ENCODE results near the gene R3HCC1L. TPM values are rescaled to one million over a fixed set of nuclear protein-coding genes. Genes with fewer than 3 reads are reported as not detected.

The R3HCC1L gene
- total RNA-seq, 1 donor from 2014 or later, result 16.9 TPM

DNA sequence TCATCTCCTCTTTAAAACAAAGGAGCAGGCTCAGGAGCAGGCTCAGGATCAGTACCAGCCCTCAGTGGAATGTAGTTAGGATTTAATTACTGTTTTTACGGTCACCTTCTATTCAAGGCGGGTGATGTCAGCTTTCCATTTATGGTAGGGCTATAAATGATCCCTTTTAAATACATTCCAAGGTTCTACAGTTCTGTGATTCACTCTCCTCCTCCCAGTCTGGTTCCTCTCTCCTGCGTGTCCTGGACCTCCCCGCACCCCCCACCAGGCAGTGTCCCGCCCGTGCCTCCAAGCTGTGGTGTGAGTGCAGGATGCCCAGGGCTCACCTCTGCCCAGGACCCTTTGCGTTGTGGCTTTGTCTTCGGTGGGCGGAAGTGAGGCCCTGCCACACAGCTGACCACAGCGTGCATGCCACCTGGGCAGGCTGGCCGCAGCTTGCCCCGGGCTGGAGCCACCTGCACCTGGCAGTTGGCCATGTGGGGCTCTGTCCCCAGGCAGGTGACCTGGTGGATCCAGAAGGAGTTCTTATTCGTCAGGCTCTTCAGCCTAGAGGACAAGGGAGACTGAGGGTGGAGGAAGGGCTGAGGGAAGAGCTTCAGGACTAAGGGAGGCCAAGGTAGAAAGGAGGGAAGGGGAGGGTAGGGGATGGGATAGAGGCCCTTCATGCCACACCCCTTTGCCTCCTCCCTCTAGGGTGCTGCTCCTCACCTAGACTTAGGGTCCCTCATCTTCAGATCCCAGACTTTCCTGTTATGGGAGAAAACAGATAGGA lies 124.4 kb downstream of the R3HCC1L start:
- Mint-ChIP-seq H3K27ac (no peak overlapping the region), H3K36me3 (peaks cover 6% of the 10 kb centered on the region), H3K9me3 (no peaks in the 10 kb centered on the region), H3K4me3 (no peak overlapping the region), H3K27me3 (ENCODE audit: low read depth) (no peaks in the 10 kb centered on the region), H3K4me1 (no peaks in the 10 kb centered on the region)
- no peak for DNase-seq (ENCODE audit: low spot score in 2 of 2, unreplicated experiment in 2 of 2)
- TF ChIP-seq, protein P1, sequence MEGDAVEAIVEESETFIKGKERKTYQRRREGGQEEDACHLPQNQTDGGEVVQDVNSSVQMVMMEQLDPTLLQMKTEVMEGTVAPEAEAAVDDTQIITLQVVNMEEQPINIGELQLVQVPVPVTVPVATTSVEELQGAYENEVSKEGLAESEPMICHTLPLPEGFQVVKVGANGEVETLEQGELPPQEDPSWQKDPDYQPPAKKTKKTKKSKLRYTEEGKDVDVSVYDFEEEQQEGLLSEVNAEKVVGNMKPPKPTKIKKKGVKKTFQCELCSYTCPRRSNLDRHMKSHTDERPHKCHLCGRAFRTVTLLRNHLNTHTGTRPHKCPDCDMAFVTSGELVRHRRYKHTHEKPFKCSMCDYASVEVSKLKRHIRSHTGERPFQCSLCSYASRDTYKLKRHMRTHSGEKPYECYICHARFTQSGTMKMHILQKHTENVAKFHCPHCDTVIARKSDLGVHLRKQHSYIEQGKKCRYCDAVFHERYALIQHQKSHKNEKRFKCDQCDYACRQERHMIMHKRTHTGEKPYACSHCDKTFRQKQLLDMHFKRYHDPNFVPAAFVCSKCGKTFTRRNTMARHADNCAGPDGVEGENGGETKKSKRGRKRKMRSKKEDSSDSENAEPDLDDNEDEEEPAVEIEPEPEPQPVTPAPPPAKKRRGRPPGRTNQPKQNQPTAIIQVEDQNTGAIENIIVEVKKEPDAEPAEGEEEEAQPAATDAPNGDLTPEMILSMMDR (IDR thresholded peaks at IDR 0.05; ENCODE audit: unreplicated experiment), result no peak

DNA sequence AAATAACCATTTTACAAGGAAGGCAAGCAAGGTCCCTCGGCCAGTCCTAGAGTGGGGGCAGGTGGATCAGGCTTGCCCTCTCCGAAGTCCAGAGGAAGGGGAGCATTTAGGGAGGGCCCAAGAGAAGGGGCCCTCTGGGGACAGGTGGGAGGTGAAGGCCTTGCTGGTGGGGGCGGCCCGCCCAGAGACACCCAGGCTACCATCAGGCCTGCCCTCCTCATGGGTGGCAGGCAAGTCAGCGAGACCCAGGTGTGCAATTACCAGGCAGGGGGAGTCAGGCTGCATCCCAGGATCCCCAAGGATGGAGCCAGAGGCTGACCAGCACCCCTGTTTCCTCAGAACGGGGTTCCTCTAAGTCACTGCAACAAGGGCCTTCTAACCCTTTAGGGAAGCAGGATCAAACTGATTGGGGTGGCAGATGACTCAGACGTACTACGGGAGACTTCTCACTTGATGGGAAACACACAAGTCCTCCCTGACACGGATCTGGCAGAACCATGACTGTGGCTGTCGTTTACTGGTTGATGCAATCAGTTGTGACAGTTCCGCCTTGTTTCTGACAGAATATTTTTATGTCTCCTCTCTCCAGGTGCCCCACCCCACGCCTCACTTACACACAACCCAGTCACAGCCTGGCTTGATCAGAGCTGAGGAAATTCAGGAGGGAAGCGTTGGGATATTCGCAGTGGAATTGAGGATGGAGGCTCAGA lies 125.3 kb downstream of the R3HCC1L start:
- Mint-ChIP-seq H3K27me3 (ENCODE audit: low read depth) (peaks cover 1% of the 10 kb centered on the region), H3K4me1 (peaks cover 4% of the 10 kb centered on the region), H3K4me3 (no peak overlapping the region), H3K36me3 (peaks cover 6% of the 10 kb centered on the region), H3K27ac (no peak overlapping the region), H3K9me3 (no peaks in the 10 kb centered on the region)
- TF ChIP-seq, protein P1 (IDR thresholded peaks at IDR 0.05; ENCODE audit: unreplicated experiment), result no peak
- no peak for DNase-seq (ENCODE audit: low spot score in 2 of 2, unreplicated experiment in 2 of 2)

DNA sequence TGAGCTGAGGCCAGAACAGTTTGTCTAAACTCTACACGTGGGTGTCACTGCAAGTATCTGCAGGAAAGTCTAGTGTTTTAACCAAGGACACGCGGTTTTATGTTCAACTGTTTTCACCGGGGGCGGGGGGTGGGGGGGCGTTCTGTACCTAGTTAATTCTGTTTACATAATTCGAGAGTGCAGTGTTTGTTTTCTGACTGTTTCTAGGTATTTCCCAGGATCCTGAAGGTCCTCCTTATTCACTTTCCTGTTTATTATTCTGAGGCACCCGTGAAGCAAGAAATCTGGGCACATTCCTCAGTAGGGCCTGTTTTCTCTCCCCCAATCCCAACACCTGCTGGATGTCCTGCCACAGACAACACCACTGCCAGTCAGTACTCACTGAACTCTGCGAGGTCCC lies 125.9 kb downstream of the R3HCC1L start:
- Mint-ChIP-seq H3K4me1 (peaks cover 4% of the 10 kb centered on the region), H3K9me3 (no peaks in the 10 kb centered on the region), H3K27me3 (ENCODE audit: low read depth) (peaks cover 1% of the 10 kb centered on the region), H3K4me3 (no peak overlapping the region), H3K27ac (no peak overlapping the region), H3K36me3 (peaks cover 6% of the 10 kb centered on the region)
- DNase-seq (ENCODE audit: low spot score in 2 of 2, unreplicated experiment in 2 of 2), result no peak
- TF ChIP-seq, protein P1 (IDR thresholded peaks at IDR 0.05; ENCODE audit: unreplicated experiment), result no peak

DNA sequence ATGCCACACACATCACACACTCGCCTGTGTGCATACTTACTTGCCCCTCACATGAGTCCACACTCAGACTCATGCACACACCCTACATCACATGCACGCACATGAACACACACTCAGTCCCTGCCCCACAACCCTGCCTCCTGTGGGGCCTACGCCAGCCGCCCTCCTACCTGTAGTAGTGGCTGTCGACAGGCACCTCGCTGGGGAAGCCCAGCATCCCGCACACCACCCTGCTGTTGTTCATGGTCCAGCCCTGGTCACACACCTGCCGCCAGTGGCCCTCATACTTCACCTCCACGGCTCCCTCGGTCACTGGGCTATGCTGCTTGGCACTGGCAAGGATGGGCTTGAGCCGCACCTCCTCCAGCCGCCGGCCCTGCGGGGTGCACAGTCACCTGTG lies 126.3 kb downstream of the R3HCC1L start:
- DNase-seq (ENCODE audit: low spot score in 2 of 2, unreplicated experiment in 2 of 2), result no peak
- Mint-ChIP-seq H3K27ac (no peak overlapping the region), H3K27me3 (ENCODE audit: low read depth) (peaks cover 1% of the 10 kb centered on the region), H3K4me3 (no peak overlapping the region), H3K9me3 (no peaks in the 10 kb centered on the region), H3K36me3 (peaks cover 6% of the 10 kb centered on the region), H3K4me1 (peaks cover 5% of the 10 kb centered on the region)
- TF ChIP-seq, protein P1 (IDR thresholded peaks at IDR 0.05; ENCODE audit: unreplicated experiment), result no peak

DNA sequence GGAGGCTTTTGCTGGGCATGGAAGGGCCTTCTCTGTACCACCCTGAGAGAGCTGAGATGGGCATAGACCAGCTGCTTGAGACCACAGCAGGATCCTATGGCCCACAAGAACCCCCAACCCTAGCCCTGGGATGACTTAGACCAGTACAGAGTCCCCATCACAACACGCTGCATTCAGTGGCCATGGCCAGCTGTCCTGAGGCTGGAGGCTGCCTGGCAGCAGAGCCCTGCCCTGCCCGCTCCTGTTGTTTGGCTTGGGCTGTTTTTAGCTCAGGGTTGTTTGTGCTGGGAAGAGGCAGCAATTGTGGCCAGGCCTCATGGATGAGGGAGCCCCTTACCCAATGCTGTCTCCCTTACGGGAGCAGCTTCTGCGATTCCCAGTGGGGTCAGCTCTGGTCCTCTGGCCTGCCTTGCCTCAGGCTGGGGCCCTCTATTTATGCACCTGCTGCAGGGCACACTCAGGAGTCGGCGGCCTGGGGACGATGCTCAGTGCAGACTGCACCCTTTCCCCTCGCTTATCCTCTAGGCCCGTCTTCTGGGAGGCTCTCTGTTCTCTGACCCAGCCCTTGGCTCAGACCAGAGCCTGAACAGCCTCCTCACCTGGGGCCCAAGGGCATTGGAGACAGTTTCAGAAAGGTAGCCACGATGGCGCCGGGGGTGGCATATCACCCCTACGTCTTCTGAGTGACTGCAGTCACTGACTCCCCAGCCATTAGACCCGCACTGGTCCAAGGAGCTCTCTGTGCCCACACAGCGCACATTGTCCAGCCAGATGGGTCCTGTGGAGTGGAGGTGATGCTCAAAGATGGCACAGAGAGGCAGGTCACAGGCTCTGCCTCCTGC lies 127.2 kb downstream of the R3HCC1L start:
- H3K27ac Mint-ChIP-seq, result no peak overlapping the region
- H3K4me1 Mint-ChIP-seq, result peaks cover 13% of the 10 kb centered on the region
- no peak overlapping the region for H3K4me3 Mint-ChIP-seq
- TF ChIP-seq, protein P1 (IDR thresholded peaks at IDR 0.05; ENCODE audit: unreplicated experiment), result no peak
- H3K9me3 Mint-ChIP-seq, result no peaks in the 10 kb centered on the region
- no peaks in the 10 kb centered on the region for H3K36me3 Mint-ChIP-seq
- peaks cover 1% of the 10 kb centered on the region for H3K27me3 Mint-ChIP-seq (ENCODE audit: low read depth)
- no peak for DNase-seq (ENCODE audit: low spot score in 2 of 2, unreplicated experiment in 2 of 2)

All from mesothelial cell of epicardium (in vitro differentiated cells).